Neural cell (in vitro differentiated cells): ENCODE data around the gene BLOC1S4. TPM values are rescaled to one million over a fixed set of nuclear protein-coding genes. Genes with fewer than 3 reads are reported as not detected.

Source experiments
- H2AFZ ChIP-seq: fragments of 200-600, 300-800 bp; sonication (generic), shearing (Covaris generic); 2 replicates; pipeline ENCODE4 v1.6.0; 2014; ENCODE audit warnings: low read depth, mild to moderate bottlenecking, antibody characterized with exemption, low read length, moderate library complexity
- H3F3A ChIP-seq: fragments of 200-600 bp; shearing (Covaris generic); 2 replicates; pipeline ENCODE4 v1.6.1; 2016; ENCODE audit warnings: mild to moderate bottlenecking, moderate library complexity, mixed read lengths, antibody characterized with exemption, low read length; ENCODE audit not compliant: insufficient read depth, poor library complexity, severe bottlenecking
- H3K27ac ChIP-seq: fragments of 200-600, 300-800 bp; sonication (generic), shearing (Covaris generic); 2 replicates; pipeline ENCODE4 v1.5.1; 2014; ENCODE audit warnings: mild to moderate bottlenecking, low read length, moderate library complexity
- H3K27me3 ChIP-seq: fragments of 300-800, 200-600 bp; sonication (generic), shearing (Covaris generic); 2 replicates; pipeline ENCODE4 v1.6.0; 2014; ENCODE audit warnings: mild to moderate bottlenecking, low read depth, low read length, moderate library complexity; ENCODE audit not compliant: insufficient read depth
- H3K36me3 ChIP-seq: fragments of 300-800, 200-600 bp; sonication (generic), shearing (Covaris generic); 2 replicates; pipeline ENCODE4 v1.5.1; 2014; ENCODE audit warnings: mild to moderate bottlenecking, antibody characterized with exemption, low read length, moderate library complexity; ENCODE audit not compliant: insufficient read depth
- H3K4me2 ChIP-seq: fragments of 300-800, 200-600 bp; sonication (generic), shearing (Covaris generic); 2 replicates; pipeline ENCODE4 v1.6.0; 2014; ENCODE audit warnings: mild to moderate bottlenecking, low read length
- H3K4me3 ChIP-seq: fragments of 300-800, 200-600 bp; sonication (generic), shearing (Covaris generic); 2 replicates; pipeline ENCODE4 v1.5.1; 2014; ENCODE audit warnings: mild to moderate bottlenecking, low read length, moderate library complexity
- H3K79me2 ChIP-seq: fragments of 200-600 bp; shearing (Covaris generic); replicated peaks from 2 replicates; pipeline ENCODE4 v1.6.0; 2014; ENCODE audit warnings: mild to moderate bottlenecking, low read length, moderate library complexity; ENCODE audit not compliant: insufficient read depth
- H3K9ac ChIP-seq: fragments of 300-800, 200-600 bp; sonication (generic), shearing (Covaris generic); 2 replicates; pipeline ENCODE4 v1.6.1; 2016; ENCODE audit warnings: mild to moderate bottlenecking, low read length, mixed read lengths
- H3K9me2 ChIP-seq: fragments of 200-600 bp; shearing (Covaris generic); 2 replicates; pipeline ENCODE4 v1.6.1; 2016; ENCODE audit warnings: mild to moderate bottlenecking, low read length, mixed read lengths; ENCODE audit not compliant: insufficient read depth
- H3K9me3 ChIP-seq: fragments of 200-600, 300-800 bp; sonication (generic), shearing (Covaris generic); 2 replicates; pipeline ENCODE4 v1.6.1; 2016; ENCODE audit warnings: mild to moderate bottlenecking, mixed run types, low read length, moderate library complexity, mixed read lengths
- H4K20me1 ChIP-seq: fragments of 200-600 bp; shearing (Covaris generic); 2 replicates; pipeline ENCODE4 v1.6.1; 2016; ENCODE audit warnings: mild to moderate bottlenecking, mixed run types; ENCODE audit not compliant: insufficient read depth
- CTCF ChIP-seq: fragments of 450-650 bp; IDR thresholded peaks from 2 replicates; pipeline ENCODE4 v1.5.1; 2014; ENCODE audit warnings: antibody characterized with exemption, mild to moderate bottlenecking, moderate library complexity; ENCODE audit not compliant: poor library complexity, severe bottlenecking
- EP300 ChIP-seq: fragments of 450-650 bp; conservative IDR thresholded peaks from 2 replicates; pipeline ENCODE4 v1.6.1; 2014; ENCODE audit warnings: antibody characterized with exemption, mild to moderate bottlenecking, moderate library complexity; ENCODE audit not compliant: poor library complexity, severe bottlenecking
- EZH2 ChIP-seq: fragments of 200-600, 300-800 bp; shearing (Covaris generic), sonication (generic); IDR thresholded peaks from 2 replicates; pipeline ENCODE4 v1.6.1; 2014; ENCODE audit warnings: antibody characterized with exemption, low read length, borderline replicate concordance, mild to moderate bottlenecking; ENCODE audit not compliant: insufficient read depth, poor library complexity, severe bottlenecking
- MXI1 ChIP-seq: fragments of 450-650 bp; conservative IDR thresholded peaks from 2 replicates; pipeline ENCODE4 v1.6.1; 2014; ENCODE audit warnings: antibody characterized with exemption, mild to moderate bottlenecking; ENCODE audit not compliant: poor library complexity, severe bottlenecking
- POLR2AphosphoS5 ChIP-seq: IDR thresholded peaks from 2 replicates; pipeline ENCODE4 v1.6.1; 2012
- RAD21 ChIP-seq: fragments of 450-650 bp; conservative IDR thresholded peaks from 2 replicates; pipeline ENCODE4 v1.6.1; 2014; ENCODE audit warnings: antibody characterized with exemption, mild to moderate bottlenecking, moderate library complexity
- REST ChIP-seq: IDR thresholded peaks from 2 replicates; pipeline ENCODE4 v1.6.1; 2012; ENCODE audit warnings: borderline replicate concordance
- SMC3 ChIP-seq: fragments of 450-650 bp; conservative IDR thresholded peaks from 2 replicates; pipeline ENCODE4 v1.6.1; 2014; ENCODE audit warnings: antibody characterized with exemption, mild to moderate bottlenecking, moderate library complexity; ENCODE audit not compliant: poor library complexity
- TAF1 ChIP-seq: IDR thresholded peaks from 2 replicates; pipeline ENCODE4 v1.6.1; 2012; ENCODE audit warnings: low read depth
- polyA plus RNA-seq: library from polyadenylated mRNA; depleted of rRNA; stranded (reverse); fragments of >200 nt; gene quantifications from 2 replicates; pipeline ENCODE4 v1.2.3, GENCODE V29; 2014

BLOC1S4 gene
- polyA plus RNA-seq, 1 donor from 2014 or later = 21.2 TPM

GRCh38 chr4:6695660-6696610 lies 20.0 kb upstream of the BLOC1S4 start:
- Histone ChIP-seq H3K4me2 (no peak overlapping the region), H3K9me3 (no peaks in the 10 kb centered on the region), H3K9me2 (no peaks in the 10 kb centered on the region), H3K79me2 (no peaks in the 10 kb centered on the region), H3K36me3 (no peaks in the 10 kb centered on the region), H2AFZ (no peak overlapping the region), H3K4me3 (no peak overlapping the region), H4K20me1 (no peaks in the 10 kb centered on the region), H3K27me3 (no peaks in the 10 kb centered on the region), H3K27ac (no peak overlapping the region), H3K9ac (no peak overlapping the region), H3F3A (no peaks in the 10 kb centered on the region)
- no peak for TF ChIP-seq RAD21
- TF ChIP-seq EZH2 = no peak
- TF ChIP-seq POLR2AphosphoS5 = no peak
- no peak for TF ChIP-seq SMC3
- no peak for TF ChIP-seq REST
- TF ChIP-seq CTCF = no peak
- no peak for TF ChIP-seq TAF1
- TF ChIP-seq EP300 = no peak
- TF ChIP-seq MXI1 = no peak

GRCh38 chr4:6696611-6697010 lies 19.4 kb upstream of the BLOC1S4 start:
- Histone ChIP-seq H3K27ac (no peak overlapping the region), H2AFZ (no peak overlapping the region), H3K4me2 (no peak overlapping the region), H3K79me2 (no peaks in the 10 kb centered on the region), H3K36me3 (no peaks in the 10 kb centered on the region), H3K27me3 (no peaks in the 10 kb centered on the region), H3K9me3 (no peaks in the 10 kb centered on the region), H3F3A (no peaks in the 10 kb centered on the region), H3K4me3 (no peak overlapping the region), H3K9ac (no peak overlapping the region), H3K9me2 (no peaks in the 10 kb centered on the region), H4K20me1 (no peaks in the 10 kb centered on the region)
- TF ChIP-seq EZH2 = no peak
- no peak for TF ChIP-seq CTCF
- TF ChIP-seq SMC3 = no peak
- TF ChIP-seq POLR2AphosphoS5 = no peak
- no peak for TF ChIP-seq RAD21
- no peak for TF ChIP-seq EP300
- TF ChIP-seq REST = no peak
- TF ChIP-seq MXI1 = no peak
- TF ChIP-seq TAF1 = no peak
